ENCODE data around the gene FABP3.

FABP3 gene

DNA sequence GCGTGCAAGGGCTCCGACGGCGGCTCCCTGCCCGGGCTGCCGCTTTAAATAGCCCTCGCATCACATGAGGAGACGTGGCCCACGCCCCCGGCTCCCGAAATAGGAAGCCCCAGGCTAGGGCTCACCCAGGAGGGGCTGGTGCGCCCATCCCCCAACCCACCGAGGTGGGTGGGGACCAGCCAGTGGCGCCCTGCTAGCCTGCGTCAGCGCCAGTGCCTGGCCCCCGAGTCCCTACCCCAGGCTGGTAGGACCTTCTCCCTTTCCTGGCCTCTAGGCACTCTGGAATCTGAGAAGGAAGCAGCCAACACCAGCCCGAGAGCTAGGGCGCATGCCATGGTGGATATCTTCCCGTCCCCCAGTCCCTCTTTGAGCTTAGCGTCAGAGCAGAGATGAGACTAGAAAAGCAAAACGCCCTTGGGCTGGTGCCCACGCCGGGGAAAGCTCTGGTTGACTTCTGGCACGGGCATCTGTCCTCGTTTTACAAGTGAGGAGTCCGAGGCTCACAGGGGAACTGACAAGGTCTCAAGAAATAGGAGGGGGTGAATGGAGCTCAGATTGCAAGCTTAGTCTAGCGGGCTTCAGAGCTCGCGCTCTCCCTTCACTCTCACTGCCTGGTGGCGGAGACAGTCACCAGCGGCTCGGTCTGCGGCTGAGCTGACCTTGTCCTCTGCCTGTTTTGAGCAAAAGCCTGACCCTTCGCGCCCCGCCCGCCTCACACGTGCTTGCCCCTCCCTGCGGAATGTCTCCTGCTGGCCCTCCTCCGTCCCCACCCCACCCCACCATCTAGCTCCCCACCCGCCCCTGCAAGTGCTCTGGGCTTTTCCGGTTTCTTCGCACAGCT, at the start of gene FABP3:
Gene FABP3 (minus strand): TSS at position 21 of the 841 bp plus-strand sequence. CDS start 62 bp downstream, outside the sequence.
- DNase-seq, result no peak

DNA sequence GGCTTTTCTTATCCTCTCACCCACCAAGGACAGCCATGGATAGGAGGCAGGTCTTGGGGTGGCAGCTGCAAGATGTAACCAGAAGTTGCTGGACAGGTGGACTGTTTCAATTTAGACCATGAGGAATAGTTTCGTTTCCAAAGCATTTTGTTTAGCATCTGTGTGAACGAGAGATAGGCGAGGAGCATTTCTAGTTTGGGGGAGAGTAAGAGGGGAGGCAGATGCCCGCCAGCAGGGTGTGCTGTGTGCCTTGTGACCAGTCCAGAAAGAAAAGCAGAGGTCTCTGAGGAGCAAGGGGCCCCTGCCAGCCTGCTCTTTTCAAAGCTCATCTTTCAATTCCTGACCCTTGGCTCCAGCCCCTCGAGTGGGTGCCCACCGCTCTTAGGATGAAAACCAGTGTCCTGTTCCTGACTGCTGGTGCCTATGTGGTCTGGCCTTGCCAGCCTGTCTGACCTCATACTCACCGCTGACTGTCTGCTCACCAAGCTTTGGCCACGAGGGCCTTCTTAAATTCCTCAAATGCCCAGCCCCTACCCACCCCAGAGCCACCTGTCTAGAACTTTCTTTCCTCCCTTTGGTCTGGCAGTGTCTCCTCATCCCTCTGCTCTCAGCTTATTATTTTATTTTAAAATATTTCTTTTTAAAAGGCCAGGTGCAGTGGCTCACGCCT, 48.6 kb upstream of the FABP3 start:
- DNase-seq, result no peak

DNA sequence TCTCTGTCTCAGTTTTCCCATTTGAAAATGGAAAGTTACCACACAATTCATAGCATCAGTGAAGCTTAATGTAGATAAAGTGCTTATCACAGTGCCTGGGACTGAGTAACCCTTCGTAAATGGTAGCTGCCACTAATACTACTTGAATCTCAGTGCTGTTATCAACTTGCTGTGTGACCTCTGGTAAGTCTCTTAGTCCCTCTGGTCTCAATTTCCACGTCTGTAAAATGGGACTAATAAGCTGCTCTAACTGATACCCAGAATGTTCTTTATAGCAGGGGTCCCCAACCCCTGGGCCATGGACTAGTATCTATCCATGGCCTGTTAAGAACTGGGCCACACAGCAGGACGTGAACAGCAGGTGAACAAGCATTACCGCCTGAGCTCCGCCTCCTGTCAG, 47.8 kb upstream of the FABP3 start:
- no peak for DNase-seq

DNA sequence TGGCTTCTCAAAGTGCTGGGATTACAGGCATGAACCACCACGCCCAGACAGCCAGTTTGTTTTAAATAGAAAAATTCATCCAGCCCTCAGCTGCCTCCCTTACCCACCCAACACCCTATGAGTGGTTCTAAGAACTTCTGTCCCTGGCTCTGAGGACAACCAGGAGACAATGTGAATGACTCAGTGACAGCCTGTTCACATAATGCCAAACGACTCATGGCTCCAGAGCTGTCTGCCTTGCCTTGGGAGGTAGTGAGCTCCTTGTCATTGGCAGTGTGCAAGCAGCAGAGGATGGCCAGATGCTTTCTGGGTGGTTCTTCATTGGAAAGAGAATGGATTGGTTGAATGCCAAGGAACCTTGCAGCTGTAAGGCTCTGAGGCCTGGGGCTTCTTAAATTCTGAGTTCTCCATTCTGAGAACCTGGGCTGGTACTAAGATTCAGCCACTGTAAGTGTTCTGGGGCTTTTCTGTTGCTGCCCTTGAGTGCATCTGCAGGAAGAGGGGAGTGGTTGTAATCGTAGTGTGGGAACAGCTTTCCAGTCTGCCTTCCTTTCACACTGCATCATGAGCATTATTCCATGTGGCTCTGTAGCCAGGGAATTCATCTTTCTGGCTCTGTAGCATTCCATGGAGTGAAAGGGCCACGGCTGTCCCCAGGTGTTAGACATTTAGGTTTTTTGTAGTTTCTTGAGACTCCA, 45.9 kb upstream of the FABP3 start:
- no peak for DNase-seq

DNA sequence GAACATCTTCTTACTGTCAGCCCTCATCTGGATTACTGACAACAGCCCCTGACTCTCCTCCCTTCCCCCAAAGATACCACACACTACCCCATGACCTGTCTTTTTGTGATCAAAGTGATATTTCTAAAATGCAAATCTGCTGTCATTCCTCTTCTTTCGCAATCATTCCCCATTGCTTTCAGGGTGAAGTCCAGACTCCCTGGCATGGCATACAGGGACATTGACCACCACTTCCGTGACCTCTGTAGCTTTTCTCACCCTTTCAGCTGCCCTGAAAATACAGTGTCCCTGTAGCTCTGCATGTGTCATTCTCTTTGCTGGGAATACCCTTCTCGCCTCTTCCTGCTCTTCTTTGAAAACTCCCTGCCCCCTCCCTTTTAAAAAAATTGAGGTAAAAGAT, 44.3 kb upstream of the FABP3 start:
- DNase-seq, result no peak

DNA sequence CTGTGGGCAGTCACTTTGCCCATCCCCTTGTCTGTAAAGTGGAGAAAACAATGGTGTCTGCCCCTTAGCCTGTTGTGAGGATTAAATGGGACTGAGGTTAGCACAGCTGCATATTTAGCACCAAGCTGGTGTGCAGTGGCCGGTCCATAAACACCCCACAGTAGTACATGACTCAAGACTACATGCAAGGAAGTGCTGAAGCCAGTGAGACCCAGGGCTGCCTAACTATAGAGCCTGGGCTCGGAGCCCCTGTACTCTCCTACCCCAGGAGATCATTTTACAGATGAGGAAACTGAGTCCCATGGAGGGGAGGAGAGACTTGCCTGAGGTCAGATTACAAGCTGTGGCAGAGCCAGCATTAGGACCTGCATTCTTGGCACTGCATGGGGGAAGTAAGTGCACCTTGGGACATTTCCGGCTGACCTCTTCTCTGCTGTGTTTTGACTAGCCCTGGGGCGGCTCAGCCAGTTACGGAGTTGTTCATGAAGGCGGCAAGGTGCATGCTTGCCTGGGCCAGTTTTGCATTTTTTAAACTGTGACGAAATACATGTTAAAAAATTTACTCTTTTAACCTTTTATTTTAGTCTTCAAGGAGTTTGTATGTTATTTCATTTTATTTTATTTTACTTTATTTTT, 43.3 kb upstream of the FABP3 start:
- DNase-seq, result no peak

DNA sequence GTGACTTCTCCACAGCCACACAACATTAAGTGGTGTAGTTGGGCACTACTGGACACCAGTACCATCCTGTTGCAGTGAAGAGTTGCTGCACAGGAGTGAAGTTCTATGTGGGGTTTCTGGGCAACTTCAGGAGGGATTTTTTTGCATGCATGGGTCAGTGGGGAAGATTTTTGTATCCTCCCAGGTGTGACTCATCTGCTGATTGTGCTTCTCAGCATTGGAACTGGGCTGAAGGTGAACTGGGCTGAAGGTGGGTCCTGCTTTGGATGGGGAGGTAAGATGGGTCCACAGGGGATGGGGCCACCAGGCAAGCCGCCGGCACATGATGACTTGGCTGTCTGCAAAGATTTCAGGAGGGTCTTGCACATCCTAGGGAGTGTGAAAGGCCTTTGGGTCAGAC, 42.8 kb upstream of the FABP3 start:
- DNase-seq, result no peak

DNA sequence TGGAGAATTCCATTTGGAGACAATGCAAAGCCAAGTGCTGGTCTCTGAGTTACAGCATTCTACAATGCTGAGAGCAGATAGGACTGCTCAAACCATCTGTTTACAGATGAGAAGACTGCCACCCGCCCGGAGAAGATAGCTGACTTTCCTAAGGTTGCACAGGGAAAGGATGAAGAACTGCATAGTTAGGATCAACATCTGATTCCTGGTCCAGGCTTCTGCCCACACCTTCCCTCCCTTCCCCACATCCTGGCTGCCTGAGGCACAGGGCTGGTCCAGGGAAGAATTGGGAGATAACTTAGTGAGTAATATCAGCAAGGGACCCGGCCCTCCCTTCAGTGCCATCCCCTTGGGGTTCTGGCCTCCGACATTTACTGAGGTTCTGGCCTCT, 42.1 kb upstream of the FABP3 start:
- DNase-seq, result no peak

DNA sequence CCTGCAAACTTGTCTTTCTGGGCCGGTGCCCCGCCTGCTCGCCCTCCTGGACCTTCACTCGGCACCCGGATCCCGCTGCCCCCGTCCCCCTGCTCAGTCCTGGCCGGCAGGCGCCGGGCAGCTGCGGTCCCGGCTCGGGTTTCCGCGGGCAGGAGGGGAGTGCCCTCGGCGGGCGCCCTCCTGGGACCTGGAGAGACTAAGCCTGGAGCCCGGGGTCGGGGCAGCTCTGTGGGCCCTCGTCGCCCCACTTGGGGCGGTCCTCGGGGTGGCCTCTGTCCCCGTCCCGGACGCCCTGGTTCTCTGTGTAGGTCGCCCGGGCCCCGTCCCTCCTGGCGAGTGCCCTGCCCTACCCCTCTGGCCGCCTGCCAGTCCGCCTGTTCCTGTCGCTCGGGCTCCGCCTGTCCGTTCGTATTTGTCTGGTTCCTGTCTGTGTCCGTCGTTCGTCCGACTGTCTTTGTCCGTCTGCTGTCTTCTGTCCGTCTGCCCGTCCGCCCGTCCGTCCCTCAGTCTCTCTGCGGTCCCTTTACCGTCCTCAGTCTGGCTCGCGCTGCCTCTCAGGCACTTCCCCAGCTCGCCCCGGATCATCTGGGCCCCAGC, 40.6 kb upstream of the FABP3 start:
- peak; percentile 2 for DNase-seq

DNA sequence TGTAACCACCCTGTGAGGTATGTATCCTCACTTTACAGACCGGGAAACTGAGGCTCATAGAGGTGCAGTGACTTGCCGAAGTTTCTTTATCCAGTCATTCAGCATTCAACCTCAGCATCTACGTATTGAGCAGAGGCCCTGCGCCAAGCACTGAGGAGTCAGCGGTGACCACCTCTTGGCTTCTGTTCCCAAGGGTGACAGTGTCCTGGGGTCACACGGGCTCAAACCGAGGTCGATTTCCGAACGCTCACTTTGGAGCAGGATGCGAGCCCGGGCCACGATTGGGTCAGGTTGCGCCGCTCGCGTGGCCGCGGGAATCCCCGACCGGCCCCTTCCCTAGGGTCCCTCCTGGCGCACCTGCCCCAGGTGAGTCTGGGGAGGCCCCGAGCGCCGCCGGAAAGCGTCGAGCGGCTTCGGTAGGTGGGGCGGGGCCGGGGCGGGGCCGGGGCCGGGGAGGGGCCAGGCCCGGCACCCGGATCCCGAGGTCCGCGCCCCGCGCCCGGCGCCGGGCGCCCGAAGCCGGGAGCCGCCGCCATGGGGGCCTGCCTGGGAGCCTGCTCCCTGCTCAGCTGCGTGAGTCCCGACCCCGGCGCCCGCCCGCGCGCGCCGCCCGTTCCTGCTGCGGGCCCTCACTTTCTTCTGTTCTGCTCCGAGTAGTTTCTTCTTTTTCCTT, 40.0 kb upstream of the FABP3 start, which contains the start of gene SERINC2:
Gene SERINC2 (plus strand): TSS at position 482 of the 673 bp plus-strand sequence. CDS start 53 bp downstream, at position 535.
- peak; percentile 3 for DNase-seq

DNA sequence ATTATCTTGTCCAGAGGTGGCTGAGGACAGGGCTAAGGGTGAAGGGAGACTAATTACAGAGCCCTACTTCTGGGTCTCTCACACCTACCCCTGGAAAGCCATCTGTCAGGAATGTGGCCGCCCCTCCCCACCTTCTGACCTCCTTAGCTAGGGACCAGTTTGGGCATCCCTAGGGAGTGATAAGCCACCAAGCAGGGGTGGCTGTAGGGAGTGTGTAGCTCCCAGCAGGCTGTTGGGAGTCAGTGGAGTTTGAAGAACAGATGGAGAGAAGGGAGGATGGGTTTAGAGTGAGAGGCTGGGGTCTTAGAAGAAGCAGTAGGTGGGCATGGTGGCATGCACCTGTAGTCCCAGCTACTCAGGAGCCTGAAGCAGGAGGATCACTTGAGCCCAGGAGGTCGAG, 39.3 kb upstream of the FABP3 start:
- no peak for DNase-seq

DNA sequence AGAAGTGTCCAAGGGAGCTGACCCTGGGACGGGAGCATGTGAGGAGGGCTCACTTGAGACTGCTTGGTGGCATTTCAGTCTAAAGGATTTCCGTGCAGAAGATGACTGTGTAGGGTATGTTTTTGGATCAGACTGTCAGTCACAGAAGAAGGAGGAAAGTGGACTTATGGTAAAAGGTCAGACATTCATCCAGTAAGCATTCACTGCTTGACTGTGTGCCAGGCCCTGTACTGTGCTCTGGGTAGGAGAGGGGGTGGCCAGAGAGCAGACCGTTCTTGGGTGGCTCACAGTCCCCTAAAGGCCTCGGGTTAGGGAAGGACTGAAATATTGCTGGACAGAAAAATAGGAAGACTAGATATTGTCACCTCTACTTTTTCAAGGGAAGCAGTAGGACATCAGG, 38.0 kb upstream of the FABP3 start:
- no peak for DNase-seq

DNA sequence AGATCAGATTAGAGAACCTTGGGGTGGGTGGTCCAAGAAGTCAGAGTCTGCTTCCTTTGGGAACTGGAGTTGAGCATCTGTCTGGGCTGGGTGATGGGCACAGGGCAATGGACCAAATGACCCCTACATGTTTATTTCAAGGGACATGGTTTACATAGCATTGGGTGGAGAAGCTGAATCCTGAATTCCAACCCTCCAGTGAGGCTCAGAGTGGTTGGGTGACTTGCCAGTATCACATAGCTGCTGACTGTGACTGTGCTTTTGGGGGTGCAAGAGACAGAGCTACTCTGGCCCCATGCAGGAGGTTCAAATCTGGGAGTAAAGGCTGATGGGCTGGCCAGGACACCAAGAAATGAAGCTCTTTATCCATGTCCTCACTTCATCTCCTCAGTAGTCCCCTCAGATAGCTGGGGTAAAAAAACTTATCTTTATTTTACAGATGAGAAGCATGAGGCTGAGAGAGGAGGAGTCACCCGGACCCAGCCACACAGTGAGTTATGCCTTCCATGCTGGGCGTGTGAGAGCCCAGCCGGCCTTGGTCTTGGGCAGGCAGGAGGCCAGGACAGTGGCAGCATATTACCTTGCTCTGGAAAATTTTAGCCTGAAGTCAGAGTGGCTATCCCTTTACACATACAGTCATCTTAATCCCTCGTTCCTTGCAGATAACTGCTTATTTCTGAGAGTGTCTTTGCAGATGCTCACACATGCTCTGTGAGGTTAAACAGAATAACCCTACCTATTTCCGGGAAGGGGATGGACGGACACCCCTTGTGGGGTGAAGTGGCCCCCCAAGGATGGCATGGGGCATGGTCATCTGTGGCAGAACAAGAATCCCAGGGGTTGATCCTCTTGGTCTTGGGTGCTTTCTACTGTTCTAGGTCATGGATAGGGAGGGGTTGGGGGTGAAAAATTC, 37.3 kb upstream of the FABP3 start:
- DNase-seq, result no peak

DNA sequence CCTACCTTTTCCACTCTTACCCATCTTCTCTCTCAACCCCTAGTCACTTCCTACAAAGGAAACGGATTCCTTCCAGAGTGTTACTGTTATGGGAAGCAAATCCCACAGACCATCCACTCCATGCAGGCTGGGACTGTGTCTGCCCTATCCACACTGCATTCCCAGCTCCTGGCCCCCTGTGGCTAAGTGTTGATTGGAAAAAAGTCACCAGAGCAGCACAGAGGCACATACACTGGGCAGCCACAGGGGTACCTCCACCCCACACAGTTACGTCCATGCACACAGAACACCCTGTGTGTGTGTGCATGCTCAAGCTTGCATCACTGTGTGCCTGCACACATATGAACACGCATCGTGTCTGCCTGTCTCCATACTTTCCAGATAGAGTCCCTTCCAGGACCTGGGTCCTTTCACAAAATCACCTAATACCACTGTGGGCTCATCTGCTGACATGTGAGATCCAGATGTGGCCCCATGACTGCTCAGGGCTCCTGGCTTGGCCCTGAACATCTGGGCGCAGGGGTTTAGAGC, 36.0 kb upstream of the FABP3 start:
- DNase-seq, result no peak

DNA sequence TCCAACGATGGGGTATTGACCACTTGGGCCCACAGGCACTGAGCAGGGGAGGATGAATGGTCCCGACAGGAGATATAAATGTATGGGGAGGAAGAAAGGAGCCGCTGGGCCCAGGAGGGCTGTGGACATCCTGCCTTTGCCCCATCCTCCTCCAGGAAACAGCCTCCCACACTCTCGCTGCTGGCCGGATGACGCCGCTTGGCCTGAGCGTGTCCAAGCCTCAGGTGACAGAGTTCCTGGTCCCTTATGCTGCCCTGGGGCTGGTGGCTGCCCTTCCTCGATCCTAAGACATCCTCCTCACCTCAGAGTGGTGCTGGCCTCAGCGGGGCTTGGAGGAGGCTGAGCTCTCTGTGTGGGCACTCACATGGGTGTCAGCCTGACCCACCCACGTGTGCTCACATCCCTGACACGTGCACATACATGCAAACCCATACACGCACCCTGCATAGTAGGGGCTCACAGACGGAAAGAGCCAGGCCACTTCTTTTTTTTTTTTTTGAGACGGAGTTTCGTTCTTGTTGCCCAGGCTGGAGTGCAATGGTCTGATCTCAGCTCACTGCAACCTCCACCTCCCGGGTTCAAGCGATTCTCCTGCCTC, 34.3 kb upstream of the FABP3 start:
- DNase-seq, result no peak

DNA sequence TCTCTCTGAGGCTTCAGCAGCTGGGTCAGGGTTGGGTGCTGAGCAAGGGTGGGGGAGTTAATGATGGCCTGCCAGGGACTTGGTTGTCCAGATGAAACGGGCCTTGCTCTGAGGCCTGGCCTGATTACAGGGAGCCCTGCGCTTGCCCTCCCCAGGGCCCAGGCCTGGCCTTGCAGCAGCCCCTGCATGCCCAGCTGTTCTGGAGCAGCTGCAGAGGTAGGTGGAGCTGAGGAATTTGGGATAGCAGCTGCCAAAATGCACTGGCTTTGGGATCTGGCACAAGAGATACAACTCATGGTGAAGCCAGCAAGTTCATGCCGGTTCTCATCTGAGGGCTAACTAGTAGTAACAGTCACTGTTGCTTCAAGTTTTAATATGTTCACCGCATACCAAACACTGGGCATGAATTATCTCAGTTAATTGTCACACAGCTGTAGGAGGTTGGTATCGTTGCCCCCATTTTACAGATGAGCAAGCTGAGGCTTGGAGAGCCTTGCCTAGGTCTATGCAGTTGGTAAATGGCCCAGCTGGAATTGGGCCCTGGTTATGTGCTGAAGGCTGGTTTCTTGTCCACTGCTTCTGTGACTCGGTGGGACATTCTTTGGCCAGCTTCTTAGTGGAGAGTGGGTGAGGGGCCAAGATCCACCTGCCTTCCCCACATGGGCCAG, 32.8 kb upstream of the FABP3 start:
- no peak for DNase-seq

DNA sequence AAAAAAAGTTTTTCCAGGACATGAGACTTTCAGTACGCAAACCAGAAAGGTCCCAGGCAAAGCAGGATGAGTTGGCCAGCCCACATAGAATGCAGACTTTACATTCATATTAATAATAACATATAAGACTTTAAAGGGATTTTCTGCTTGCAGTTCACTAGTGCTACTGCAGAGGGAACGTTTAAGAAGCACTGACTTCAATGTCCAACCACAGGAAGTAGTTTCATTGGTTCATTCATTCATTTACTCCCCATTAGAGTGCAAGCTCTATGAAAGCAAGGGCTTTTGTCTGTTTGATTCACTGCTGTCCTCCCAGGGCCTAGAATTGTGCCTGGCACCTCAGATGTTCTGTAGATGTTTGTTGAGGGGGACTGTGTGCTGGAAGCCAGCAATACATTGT, 28.4 kb upstream of the FABP3 start:
- no peak for DNase-seq

DNA sequence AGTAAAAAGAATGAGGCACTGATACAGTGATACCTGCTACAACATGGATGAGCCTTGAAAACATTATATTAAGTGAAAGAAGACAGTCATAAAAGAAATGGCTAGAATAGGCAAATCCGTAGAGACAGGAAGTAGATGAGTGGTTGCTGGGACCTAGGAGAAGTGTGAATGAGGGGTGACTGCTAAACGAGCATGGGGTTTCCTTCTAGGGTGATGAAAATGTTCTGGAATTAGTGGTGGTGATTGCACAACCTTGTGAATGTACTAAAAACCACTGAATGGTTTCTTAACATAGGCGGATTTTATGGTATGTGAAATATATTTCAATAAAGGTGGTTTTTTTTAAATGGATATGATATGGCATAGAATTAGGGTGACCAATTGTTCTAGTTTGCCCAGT, 27.5 kb upstream of the FABP3 start:
- DNase-seq, result no peak

DNA sequence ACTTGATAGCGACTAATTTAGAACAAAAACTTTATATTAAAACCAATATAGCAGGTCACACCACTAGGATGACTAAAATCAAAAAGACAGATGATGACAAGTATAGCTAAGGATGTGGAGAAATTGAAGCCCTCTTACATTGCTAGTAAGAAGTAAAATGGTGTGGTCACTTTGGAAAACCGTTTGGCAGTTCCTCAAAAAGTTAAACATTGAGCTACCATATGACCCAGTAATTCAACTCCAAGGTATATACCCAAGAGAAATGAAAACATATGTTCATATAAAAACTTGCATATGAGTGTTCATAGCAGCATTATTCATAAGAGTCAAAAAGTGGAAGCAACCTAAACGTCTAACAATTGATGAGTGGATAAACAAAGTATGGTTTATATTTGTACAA, 27.1 kb upstream of the FABP3 start:
- DNase-seq, result no peak

DNA sequence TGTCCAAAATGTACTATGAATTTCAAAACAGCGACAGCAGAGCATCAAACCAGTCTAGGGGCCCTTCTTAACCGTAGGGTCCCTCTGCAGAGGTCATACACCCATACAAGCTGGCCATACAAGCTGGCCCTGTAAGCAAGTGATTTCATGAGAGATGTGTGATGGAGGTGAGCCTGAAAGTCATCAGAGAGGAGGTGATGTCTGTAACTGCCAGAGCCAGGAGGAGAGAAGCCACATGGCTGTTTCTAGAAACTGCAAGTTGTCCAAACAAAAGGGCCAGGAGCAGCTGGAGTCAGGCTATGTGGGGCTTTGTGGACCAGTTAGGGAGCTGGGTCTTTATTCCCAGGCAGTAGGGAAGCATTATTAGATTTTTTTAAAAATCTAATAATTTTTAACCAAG, 25.4 kb upstream of the FABP3 start:
- DNase-seq, result no peak

Measured in activated effector memory CD4-positive, alpha-beta T cell treated with Interleukin-2 at 50 U/mL for 16 hours (primary cell).